Mononuclear cell (primary cell): ENCODE results near the gene GLTP. TPM values are rescaled to one million over a fixed set of nuclear protein-coding genes. Genes with fewer than 3 reads are reported as not detected.
A peak's percentile ranks its signal among the peaks of the same experiment; 100 is the strongest.
"Not testable (repeated sequence)": the region's sequence is repeated elsewhere in the genome, so short reads cannot be mapped to it uniquely, and the experiment has no call there.

Experiments
- H3K27me3 ChIP-seq: 2 replicates; pipeline ENCODE4 v1.6.0; 2011; ENCODE audit warnings: low read length, control low read depth; ENCODE audit not compliant: insufficient read depth
- H3K4me1 ChIP-seq: 2 replicates; pipeline ENCODE4 v1.5.1; 2011; ENCODE audit warnings: mild to moderate bottlenecking, low read length, control low read depth; ENCODE audit not compliant: insufficient read depth
- H3K4me3 ChIP-seq: 2 replicates; pipeline ENCODE4 v1.5.1; 2011; ENCODE audit warnings: mild to moderate bottlenecking, low read length, moderate library complexity
- H3K9me3 ChIP-seq: 2 replicates; pipeline ENCODE4 v1.5.1; 2011; ENCODE audit warnings: low read depth, mild to moderate bottlenecking, control low read depth, low read length
- total RNA-seq: library from RNA; depleted of rRNA; stranded (reverse); fragments of >200 nt; gene quantifications from one replicate; pipeline ENCODE4 v1.2.3, GENCODE V29; 2012

Gene GLTP
- 63.0 TPM for total RNA-seq

GRCh38 chr12:109880043-109880931 lies at the start of gene GLTP:
TSS of gene GLTP (minus strand) at chr12:109880541. CDS start at chr12:109880374, 167 bp downstream.
- Histone ChIP-seq H3K27me3 (no peaks in the 10 kb centered on the region), H3K4me3 (peak within 1 kb of the TSS; percentile 88), H3K4me1 (peaks cover 56% of the 10 kb centered on the region), H3K9me3 (no peaks in the 10 kb centered on the region)

DNA sequence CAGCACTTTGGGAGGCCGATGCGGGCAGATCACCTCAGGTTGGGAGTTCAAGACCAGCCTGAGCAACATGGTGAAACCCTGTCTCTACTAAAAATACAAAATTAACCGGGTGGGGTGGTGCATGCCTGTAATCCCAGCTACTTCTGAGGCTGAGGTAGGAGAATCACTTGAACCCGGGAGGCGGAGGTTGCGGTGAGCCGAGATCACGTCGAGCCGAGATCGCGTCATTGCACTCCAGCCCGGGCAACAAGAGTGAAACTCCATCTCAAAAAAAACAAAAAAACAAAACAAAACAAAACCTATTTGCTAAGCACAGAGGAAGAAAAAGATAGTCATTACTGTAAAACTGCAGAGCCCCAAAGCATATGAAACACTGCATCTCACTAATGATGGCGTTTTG lies 49.0 kb upstream of the GLTP start:
- H3K27me3 ChIP-seq, H3K4me3 ChIP-seq, H3K9me3 ChIP-seq, H3K4me1 ChIP-seq: not testable (repeated sequence)

DNA sequence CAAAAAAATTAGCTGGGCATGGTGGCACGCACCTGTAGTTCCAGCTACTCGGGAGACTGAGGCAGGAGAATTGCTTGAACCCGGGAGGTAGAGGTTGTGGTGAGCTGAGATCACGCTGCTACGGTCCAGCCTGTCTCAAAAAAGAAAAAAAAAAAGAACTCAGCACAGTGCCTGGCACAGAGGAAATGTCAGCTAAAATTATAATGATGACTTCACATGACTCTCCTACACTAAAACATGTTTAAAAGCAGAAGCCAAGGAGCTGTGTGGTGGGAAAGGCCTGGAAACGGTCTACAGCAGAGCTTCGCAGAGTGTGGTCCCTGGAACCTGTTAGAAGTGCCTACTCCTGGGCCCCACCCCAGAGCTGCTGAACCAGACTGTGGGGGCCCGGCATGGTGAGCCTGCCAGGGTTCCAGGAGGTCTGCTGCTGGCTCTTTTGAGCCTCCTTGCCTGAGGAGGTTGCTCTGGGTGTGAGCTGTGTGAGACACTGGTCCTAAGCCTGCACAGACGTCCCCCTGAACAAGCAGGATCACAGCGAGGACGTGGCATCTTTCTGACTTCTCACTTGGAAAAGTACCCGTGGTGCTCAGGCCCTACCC lies 47.8 kb upstream of the GLTP start:
- H3K4me3 ChIP-seq: no peak overlapping the region
- H3K4me1 ChIP-seq: no peaks in the 10 kb centered on the region
- H3K9me3 ChIP-seq: no peaks in the 10 kb centered on the region
- H3K27me3 ChIP-seq: no peaks in the 10 kb centered on the region

DNA sequence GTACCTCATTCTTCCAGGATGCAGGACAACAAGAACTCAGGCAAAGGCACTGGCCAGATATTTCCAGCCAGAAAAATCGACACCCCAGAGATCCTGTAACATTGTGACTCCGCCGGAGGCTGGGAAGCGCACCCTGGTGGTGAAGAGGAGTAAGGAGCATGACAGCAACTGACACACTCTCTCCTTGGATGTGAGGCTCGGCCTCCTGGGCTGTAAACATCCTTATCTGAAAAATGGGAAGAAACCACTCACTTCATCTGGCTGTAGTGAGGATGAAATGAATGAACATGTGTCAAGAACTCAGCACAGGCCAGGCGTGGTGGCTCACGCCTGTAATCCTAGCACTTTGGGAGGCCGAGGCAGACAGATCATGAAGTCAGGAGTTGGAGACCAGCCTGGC lies 47.3 kb upstream of the GLTP start:
- Histone ChIP-seq H3K4me3 (no peak overlapping the region), H3K27me3 (no peaks in the 10 kb centered on the region), H3K4me1 (no peaks in the 10 kb centered on the region), H3K9me3 (no peaks in the 10 kb centered on the region)

GRCh38 chr12:109926488-109927210 lies 46.3 kb upstream of the GLTP start:
- Histone ChIP-seq H3K4me1 (no peaks in the 10 kb centered on the region), H3K9me3 (no peaks in the 10 kb centered on the region), H3K4me3 (no peak overlapping the region), H3K27me3 (no peaks in the 10 kb centered on the region)

DNA sequence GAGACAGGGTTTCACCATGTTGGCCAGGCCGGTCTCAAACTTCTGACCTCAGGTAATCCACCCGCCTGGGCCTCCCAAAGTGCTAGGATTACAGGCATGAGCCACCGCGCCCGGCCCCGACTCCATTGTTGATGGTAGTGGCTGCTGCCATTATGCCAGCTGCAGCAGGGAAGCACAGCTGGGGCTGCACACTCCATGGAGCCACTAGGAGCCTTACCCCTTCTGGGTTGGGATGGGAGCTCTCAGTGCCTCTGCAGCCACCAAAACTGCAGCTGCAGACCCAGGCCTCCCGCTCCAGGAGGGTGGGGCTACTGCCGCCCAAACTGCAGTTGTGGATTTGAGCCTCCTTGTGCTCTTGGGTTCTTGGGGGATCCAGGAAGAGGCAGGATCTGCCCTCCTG lies 45.7 kb upstream of the GLTP start:
- Histone ChIP-seq H3K4me1 (no peaks in the 10 kb centered on the region), H3K4me3 (no peak overlapping the region), H3K9me3 (no peaks in the 10 kb centered on the region), H3K27me3 (no peaks in the 10 kb centered on the region)

DNA sequence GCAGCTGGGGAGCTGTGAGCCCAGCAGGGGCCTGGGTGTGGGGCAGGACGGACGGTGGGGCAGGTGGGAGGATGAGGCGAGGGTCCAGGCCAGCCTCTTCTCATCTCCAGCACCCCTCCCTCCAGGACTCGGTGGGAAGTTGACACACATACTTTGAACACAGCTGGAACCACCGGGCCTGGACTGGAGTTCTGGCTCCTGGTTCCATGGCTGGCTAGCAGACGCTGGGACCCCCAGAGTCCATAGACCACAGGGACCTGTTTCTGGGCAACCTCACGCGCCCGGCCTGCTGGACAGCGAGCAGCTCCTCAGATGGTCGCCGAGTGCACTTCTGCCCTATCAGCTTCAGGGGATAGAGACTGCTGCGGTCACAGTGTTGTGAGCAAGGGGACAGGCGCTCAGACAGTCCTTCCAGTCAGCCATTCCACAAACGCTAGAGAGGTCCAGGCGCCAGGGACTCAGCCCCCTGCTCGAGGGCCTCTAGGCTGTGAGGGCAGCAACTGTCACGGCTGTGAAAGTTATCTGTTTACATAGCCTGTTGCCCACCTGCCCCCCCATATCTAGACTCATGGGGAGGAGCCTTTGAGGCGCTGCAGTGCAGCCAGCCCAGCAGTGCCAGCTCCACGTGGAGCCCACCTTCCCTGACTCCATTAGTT lies 45.0 kb upstream of the GLTP start:
- Histone ChIP-seq H3K9me3 (no peaks in the 10 kb centered on the region), H3K27me3 (no peaks in the 10 kb centered on the region), H3K4me1 (no peaks in the 10 kb centered on the region), H3K4me3 (no peak overlapping the region)

DNA sequence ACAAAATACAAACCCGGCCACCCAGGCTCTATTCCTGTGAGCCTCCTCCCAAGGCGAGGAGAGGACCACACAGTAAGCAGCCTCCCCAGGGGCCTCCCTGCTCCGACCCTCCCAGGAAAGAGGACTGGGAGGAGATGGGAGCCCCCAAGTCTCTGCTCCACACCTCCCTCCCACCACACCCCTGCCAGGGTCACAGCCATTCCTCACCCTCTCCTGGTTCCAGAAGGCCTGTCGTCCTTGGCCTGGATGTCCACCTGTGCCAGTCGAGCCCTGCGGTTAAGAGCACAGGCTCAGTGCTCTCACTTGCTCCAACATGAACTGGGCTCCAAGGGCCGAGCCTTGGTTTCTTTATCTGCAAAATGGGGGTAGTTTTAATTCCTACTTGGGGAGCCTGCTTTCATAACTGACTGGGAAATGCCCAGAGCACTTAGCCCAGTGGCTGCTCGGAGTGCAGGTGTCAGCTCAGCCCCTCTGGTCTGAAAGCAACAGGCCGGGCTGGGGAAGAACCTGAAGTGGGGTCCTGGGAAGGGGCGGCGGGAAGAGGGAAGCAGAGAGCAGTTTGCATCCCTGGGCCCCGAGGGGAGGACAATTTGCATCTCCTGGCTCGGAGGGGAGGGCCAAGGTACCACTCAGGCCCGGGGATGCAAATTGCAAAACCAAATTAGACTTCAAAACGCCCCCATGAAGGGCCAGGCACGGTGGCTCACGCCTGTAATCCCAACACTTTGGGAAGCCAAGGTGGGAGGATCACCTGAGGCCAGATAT lies 43.3 kb upstream of the GLTP start:
- H3K4me3 ChIP-seq: no peak overlapping the region
- H3K9me3 ChIP-seq: no peaks in the 10 kb centered on the region
- H3K27me3 ChIP-seq: no peaks in the 10 kb centered on the region
- no peaks in the 10 kb centered on the region for H3K4me1 ChIP-seq

GRCh38 chr12:109923038-109923437 lies 42.7 kb upstream of the GLTP start:
- Histone ChIP-seq H3K4me3 (no peak overlapping the region), H3K27me3 (no peaks in the 10 kb centered on the region), H3K9me3 (no peaks in the 10 kb centered on the region), H3K4me1 (no peaks in the 10 kb centered on the region)

DNA sequence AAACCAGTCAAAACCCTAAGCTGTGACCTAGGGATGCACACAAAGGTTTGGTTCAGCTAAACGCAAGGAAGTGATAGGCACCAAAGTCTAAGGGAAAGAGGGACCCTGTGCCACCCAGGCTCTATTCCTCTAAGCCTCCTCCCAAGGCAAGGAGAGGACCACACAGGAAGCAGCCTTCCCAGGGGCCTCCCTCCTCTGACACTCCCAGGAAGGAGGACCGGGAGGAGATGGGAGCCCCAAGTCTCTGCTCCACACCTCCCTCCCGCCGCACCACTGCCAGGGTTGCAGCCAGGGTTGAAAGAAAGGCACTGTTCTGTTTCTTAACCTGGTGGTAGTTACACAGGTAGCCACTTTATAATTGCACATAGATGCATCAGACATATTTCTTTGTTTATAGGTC lies 41.6 kb upstream of the GLTP start:
- Histone ChIP-seq H3K4me3 (no peak overlapping the region), H3K27me3 (no peaks in the 10 kb centered on the region), H3K9me3 (no peaks in the 10 kb centered on the region), H3K4me1 (no peaks in the 10 kb centered on the region)

- no peaks in the 10 kb centered on the region for H3K4me1 ChIP-seq
- no peak overlapping the region for H3K4me3 ChIP-seq
- H3K9me3 ChIP-seq: no peaks in the 10 kb centered on the region
- no peaks in the 10 kb centered on the region for H3K27me3 ChIP-seq
These were observed 40.0 kb upstream of the GLTP start for GRCh38 chr12:109920261-109920780.

GRCh38 chr12:109919456-109919855 lies 39.1 kb upstream of the GLTP start:
- Histone ChIP-seq H3K4me3 (no peak overlapping the region), H3K4me1 (no peaks in the 10 kb centered on the region), H3K9me3 (no peaks in the 10 kb centered on the region), H3K27me3 (no peaks in the 10 kb centered on the region)

DNA sequence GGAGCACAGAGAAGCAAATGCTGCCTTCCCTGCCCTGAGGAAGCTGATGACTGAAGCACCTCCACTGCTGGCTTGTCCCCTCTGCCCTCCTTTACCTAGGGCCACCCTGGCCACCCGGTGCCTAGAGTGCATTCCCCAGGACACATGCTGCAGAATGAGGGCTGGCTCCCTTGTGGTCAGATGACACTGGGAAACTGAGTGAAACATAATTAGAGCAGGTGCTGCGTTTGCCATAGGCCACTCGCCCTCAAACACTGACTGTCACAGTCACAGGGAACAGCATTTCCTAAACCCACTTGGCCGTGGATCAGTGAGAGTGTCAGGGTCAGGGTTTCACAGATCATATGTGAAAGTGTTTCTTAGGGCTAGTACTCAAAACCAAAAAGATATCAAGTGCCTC lies 35.7 kb upstream of the GLTP start:
- Histone ChIP-seq H3K9me3 (no peaks in the 10 kb centered on the region), H3K4me1 (no peaks in the 10 kb centered on the region), H3K4me3 (no peak overlapping the region), H3K27me3 (no peaks in the 10 kb centered on the region)
